HEK293T (cell line): Measurements from ENCODE around the gene CLEC2A.

Source experiments
- FOXA1 ChIP-seq: fragments of 450-650 bp; IDR thresholded peaks from 2 replicates; pipeline ENCODE4 v1.6.1; 2016; ENCODE audit warnings: mild to moderate bottlenecking
- FOXK2 ChIP-seq: fragments of 450-650 bp; IDR thresholded peaks from 2 replicates; pipeline ENCODE4 v1.6.1; 2016; ENCODE audit warnings: mild to moderate bottlenecking
- FOXM1 ChIP-seq: fragments of 450-650 bp; IDR thresholded peaks from 2 replicates; pipeline ENCODE4 v1.6.1; 2017; ENCODE audit warnings: mild to moderate bottlenecking, borderline replicate concordance
- HDGF ChIP-seq: fragments of 450-650 bp; IDR thresholded peaks from 2 replicates; pipeline ENCODE4 v1.6.1; 2017; ENCODE audit warnings: antibody characterized with exemption, borderline replicate concordance
- SP1 ChIP-seq: fragments of 450-650 bp; IDR thresholded peaks from 2 replicates; pipeline ENCODE4 v1.6.1; 2017
- ZNF384 ChIP-seq: fragments of 450-650 bp; IDR thresholded peaks from 2 replicates; pipeline ENCODE4 v1.6.1; 2016

DNA sequence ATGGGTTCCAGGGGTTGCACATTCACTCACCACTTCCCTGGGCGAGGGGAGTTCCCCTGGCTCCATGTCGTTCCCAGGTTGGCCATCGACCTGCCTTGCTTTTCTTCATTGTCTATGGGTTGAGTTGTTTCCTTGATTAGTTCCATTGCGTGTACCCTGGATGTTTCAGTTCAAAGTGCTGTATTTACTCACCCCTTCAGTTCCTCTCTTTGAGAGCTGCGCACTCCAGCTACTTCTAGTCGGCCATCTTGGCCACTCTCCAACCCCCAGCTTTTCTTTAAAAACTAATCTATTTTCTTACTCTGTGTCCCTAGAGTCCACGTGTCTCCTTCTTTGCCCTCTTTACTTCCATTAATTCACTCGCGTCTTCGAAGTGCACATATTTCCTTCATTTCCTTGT lies 11.7 kb downstream of the CLEC2A start:
- TF ChIP-seq FOXM1 (no peak), ZNF384 (no peak), SP1 (no peak), HDGF (no peak), FOXK2 (no peak), FOXA1 (no peak)
